Liver (tissue), 9 donors: ENCODE results near the gene AHNAK2. TPM values are rescaled to one million over a fixed set of nuclear protein-coding genes. Genes with fewer than 3 reads are reported as not detected.
"Not testable (repeated sequence)": the region's sequence is repeated elsewhere in the genome, so short reads cannot be mapped to it uniquely, and the experiment has no call there.

ENCODE experiments used
- DNase-seq: peaks from one replicate; pipeline ENCODE4 v3.0.0-alpha.2; 2017; ENCODE audit warnings: low spot score
- H3K27ac ChIP-seq, 2 donors: one replicate each; pipeline ENCODE4 v1.7.0; 2013; ENCODE audit warnings: inconsistent platforms in 2 of 2, low read length in 2 of 2, control low read depth in 1 of 2, low read depth in 1 of 2, mild to moderate bottlenecking in 1 of 2
- H3K27me3 ChIP-seq, 4 donors: one replicate each; pipeline versions ENCODE4 v1.6.1 to v1.7.0; 2013; ENCODE audit warnings: low read length in 3 of 4, inconsistent platforms in 1 of 4, mild to moderate bottlenecking in 1 of 4, moderate library complexity in 1 of 4; ENCODE audit not compliant: control insufficient read depth in 4 of 4, insufficient read depth in 4 of 4
- H3K36me3 ChIP-seq, 4 donors: one replicate each; pipeline versions ENCODE4 v1.6.1 to v1.7.0; 2013; ENCODE audit warnings: low read length in 3 of 4, mild to moderate bottlenecking in 3 of 4, low read depth in 1 of 4, moderate library complexity in 1 of 4; ENCODE audit not compliant: control insufficient read depth in 4 of 4, insufficient read depth in 3 of 4
- H3K4me1 ChIP-seq, 4 donors: one replicate each; pipeline versions ENCODE4 v1.6.1 to v1.7.0; 2013; ENCODE audit warnings: low read length in 3 of 4, mild to moderate bottlenecking in 3 of 4, moderate library complexity in 1 of 4; ENCODE audit not compliant: control insufficient read depth in 4 of 4, insufficient read depth in 4 of 4
- H3K4me3 ChIP-seq, 3 donors: one replicate each; pipeline versions ENCODE4 v1.6.1 to v1.7.0; 2013; ENCODE audit warnings: low read length in 3 of 3, control low read depth in 1 of 3, low read depth in 1 of 3, mild to moderate bottlenecking in 1 of 3
- H3K9ac ChIP-seq, 2 donors: one replicate each; pipeline ENCODE4 v1.7.0; 2013; ENCODE audit warnings: low read length in 2 of 2, mild to moderate bottlenecking in 2 of 2, moderate library complexity in 2 of 2, control low read depth in 1 of 2, low read depth in 1 of 2
- H3K9me3 ChIP-seq, 4 donors: one replicate each; pipeline versions ENCODE4 v1.6.1 to v1.7.0; 2013; ENCODE audit warnings: low read length in 3 of 4; ENCODE audit not compliant: control insufficient read depth in 4 of 4
- ATF3 ChIP-seq: IDR thresholded peaks from 2 replicates; pipeline ENCODE4 v1.6.1; 2016; ENCODE audit warnings: antibody characterized with exemption
- CTCF ChIP-seq: fragments of 150-350 bp; IDR thresholded peaks from 2 replicates; pipeline ENCODE4 v1.5.1; 2017; ENCODE audit warnings: improper control_type of control experiment, low read depth, low read length; ENCODE audit not compliant: missing input control
- EGR1 ChIP-seq, 2 donors: IDR thresholded peaks; 2 replicates each; pipeline ENCODE4 v1.6.1; 2016 to 2018; ENCODE audit warnings: antibody characterized with exemption in 2 of 2, low read depth in 2 of 2
- FOXA1 ChIP-seq: IDR thresholded peaks from 2 replicates; pipeline ENCODE4 v1.6.1; 2016; ENCODE audit warnings: antibody characterized with exemption
- FOXA2 ChIP-seq: IDR thresholded peaks from 2 replicates; pipeline ENCODE4 v1.6.1; 2016; ENCODE audit warnings: antibody characterized with exemption
- GABPA ChIP-seq, 2 donors: IDR thresholded peaks in 1 of 2; conservative IDR thresholded peaks in 1 of 2; 2 replicates each; pipeline ENCODE4 v1.6.1; 2016; ENCODE audit warnings: antibody characterized with exemption in 2 of 2, mild to moderate bottlenecking in 1 of 2, moderate library complexity in 1 of 2
- HNF4A ChIP-seq, 2 donors: conservative IDR thresholded peaks; 2 replicates each; pipeline ENCODE4 v1.6.1; 2016; ENCODE audit warnings: antibody characterized with exemption in 2 of 2, mild to moderate bottlenecking in 2 of 2
- HNF4G ChIP-seq: IDR thresholded peaks from 2 replicates; pipeline ENCODE4 v1.6.1; 2016; ENCODE audit warnings: antibody characterized with exemption
- JUND ChIP-seq, 2 donors: IDR thresholded peaks; 2 replicates each; pipeline ENCODE4 v1.6.1; 2016; ENCODE audit warnings: antibody characterized with exemption in 2 of 2
- MAX ChIP-seq: IDR thresholded peaks from 2 replicates; pipeline ENCODE4 v1.6.1; 2016; ENCODE audit warnings: antibody characterized with exemption
- NR2F2 ChIP-seq: IDR thresholded peaks from 2 replicates; pipeline ENCODE4 v1.6.1; 2016; ENCODE audit warnings: antibody characterized with exemption
- RAD21 ChIP-seq, 2 donors: IDR thresholded peaks; 2 replicates each; pipeline ENCODE4 v1.6.1; 2016; ENCODE audit warnings: antibody characterized with exemption in 2 of 2, mild to moderate bottlenecking in 2 of 2
- REST ChIP-seq: IDR thresholded peaks from 2 replicates; pipeline ENCODE4 v1.6.1; 2016; ENCODE audit warnings: antibody characterized with exemption, mild to moderate bottlenecking
- RXRA ChIP-seq, 2 donors: IDR thresholded peaks; 2 replicates each; pipeline ENCODE4 v1.6.1; 2017 to 2018; ENCODE audit warnings: antibody characterized with exemption in 2 of 2, mild to moderate bottlenecking in 1 of 2
- SP1 ChIP-seq: IDR thresholded peaks from 2 replicates; pipeline ENCODE4 v1.6.1; 2018; ENCODE audit warnings: antibody characterized with exemption, mild to moderate bottlenecking
- TAF1 ChIP-seq: conservative IDR thresholded peaks from 2 replicates; pipeline ENCODE4 v1.6.1; 2016; ENCODE audit warnings: antibody characterized with exemption, mild to moderate bottlenecking
- ZBTB33 ChIP-seq: IDR thresholded peaks from 2 replicates; pipeline ENCODE4 v1.6.1; 2016; ENCODE audit warnings: antibody characterized with exemption
- WGBS: extraction: QIAGEN DNeasy Blood & Tissue Kit; methylation state at CpG from one replicate; pipeline ENCODE4 v1.1.7; 2013; 5-methylcytosine and 5-hydroxymethylcytosine counted together
- polyA plus RNA-seq, 2 donors: library from polyadenylated mRNA; stranded (reverse) in 1 of 2; unstranded in 1 of 2; fragments of 200-250 nt in 1 of 2; fragments of >200 nt in 1 of 2; fragmentation: Nextera tagmentation in 1 of 2; extraction: Ambion mirVana in 1 of 2; gene quantifications; one replicate each; pipeline versions ENCODE4 v1.2.1 to v1.2.3, GENCODE V29; 2013 to 2015
- total RNA-seq, 2 donors: library from RNA; depleted of rRNA; stranded (reverse); fragments of >200 nt; gene quantifications; one replicate each; pipeline ENCODE4 v1.2.3, GENCODE V29; 2014
- donor health status: healthy.
- donor health status: healthy.
- donor health status: healthy.
- donor health status: healthy.
- donor health status: healthy.

AHNAK2 gene
- total and polyA plus RNA-seq, 4 donors, result 0.05 to 2.6 (median 1.2) TPM

GRCh38 chr14:104891664-104892530 is 86.3 kb downstream of the AHNAK2 start (continued):
- TF ChIP-seq RXRA (IDR thresholded peaks at IDR 0.05) (no peak), SP1 (no peak), ATF3 (no peak), GABPA (IDR thresholded peaks at IDR 0.05 in 1 of 2, conservative IDR thresholded peaks at IDR 0.05 in 1 of 2) (no peak)

- peaks cover 5 to 16% (median 6%) of the 10 kb centered on the region in 4 donors for H3K4me1 ChIP-seq
- no peak for TF ChIP-seq SP1
- TF ChIP-seq RAD21 (IDR thresholded peaks at IDR 0.05), result no peak
- no peak for TF ChIP-seq REST
- no peak for TF ChIP-seq JUND (IDR thresholded peaks at IDR 0.05)
- TF ChIP-seq HNF4A (conservative IDR thresholded peaks at IDR 0.05), result no peak
- TF ChIP-seq MAX, result no peak
- TF ChIP-seq EGR1 (IDR thresholded peaks at IDR 0.05; ENCODE audit: low read depth in 2 of 2), result no peak
- TF ChIP-seq NR2F2, result no peak
- no peak for TF ChIP-seq RXRA (IDR thresholded peaks at IDR 0.05)
- no peak for TF ChIP-seq ATF3
- no peak for TF ChIP-seq TAF1
- TF ChIP-seq GABPA (IDR thresholded peaks at IDR 0.05 in 1 of 2, conservative IDR thresholded peaks at IDR 0.05 in 1 of 2), result no peak
- TF ChIP-seq FOXA2, result no peak
- TF ChIP-seq ZBTB33, result no peak
- TF ChIP-seq CTCF, result no peak
- TF ChIP-seq HNF4G, result no peak
- TF ChIP-seq FOXA1, result no peak
- WGBS, result 86% methylated on average over 4 of the region's 4 CpGs
- no peaks in the 10 kb centered on the region for H3K27me3 ChIP-seq
- no peaks in the 10 kb centered on the region for H3K9me3 ChIP-seq
- H3K27ac ChIP-seq, result no peak overlapping the region
- no peak overlapping the region for H3K9ac ChIP-seq
- no peak overlapping the region for H3K4me3 ChIP-seq
- peaks cover 0 to 21% (median 8%) of the 10 kb centered on the region in 4 donors for H3K36me3 ChIP-seq
- DNase-seq, result no peak
Observed at GRCh38 chr14:104891121-104891551, 87.0 kb downstream of the AHNAK2 start.

- H3K27ac ChIP-seq, H3K27me3 ChIP-seq, DNase-seq, H3K9me3 ChIP-seq, H3K4me3 ChIP-seq, H3K9ac ChIP-seq: not testable (repeated sequence)
- Histone ChIP-seq H3K4me1 (peaks cover 2 to 11% (median 4%) of the 10 kb centered on the region in 4 donors), H3K36me3 (peaks cover 0 to 28% (median 12%) of the 10 kb centered on the region in 4 donors)
Observed at GRCh38 chr14:104890292-104890691, 87.9 kb downstream of the AHNAK2 start.
